Neural cell (in vitro differentiated cells): Measurements from ENCODE around the gene GRIA1. TPM values are rescaled to one million over a fixed set of nuclear protein-coding genes. Genes with fewer than 3 reads are reported as not detected.

ENCODE experiments used
- H2AFZ ChIP-seq: fragments of 200-600, 300-800 bp; sonication (generic), shearing (Covaris generic); 2 replicates; pipeline ENCODE4 v1.6.0; 2014; ENCODE audit warnings: low read depth, mild to moderate bottlenecking, antibody characterized with exemption, low read length, moderate library complexity
- H3F3A ChIP-seq: fragments of 200-600 bp; shearing (Covaris generic); 2 replicates; pipeline ENCODE4 v1.6.1; 2016; ENCODE audit warnings: mild to moderate bottlenecking, moderate library complexity, mixed read lengths, antibody characterized with exemption, low read length; ENCODE audit not compliant: insufficient read depth, poor library complexity, severe bottlenecking
- H3K27ac ChIP-seq: fragments of 200-600, 300-800 bp; sonication (generic), shearing (Covaris generic); 2 replicates; pipeline ENCODE4 v1.5.1; 2014; ENCODE audit warnings: mild to moderate bottlenecking, low read length, moderate library complexity
- H3K27me3 ChIP-seq: fragments of 300-800, 200-600 bp; sonication (generic), shearing (Covaris generic); 2 replicates; pipeline ENCODE4 v1.6.0; 2014; ENCODE audit warnings: mild to moderate bottlenecking, low read depth, low read length, moderate library complexity; ENCODE audit not compliant: insufficient read depth
- H3K36me3 ChIP-seq: fragments of 300-800, 200-600 bp; sonication (generic), shearing (Covaris generic); 2 replicates; pipeline ENCODE4 v1.5.1; 2014; ENCODE audit warnings: mild to moderate bottlenecking, antibody characterized with exemption, low read length, moderate library complexity; ENCODE audit not compliant: insufficient read depth
- H3K4me2 ChIP-seq: fragments of 300-800, 200-600 bp; sonication (generic), shearing (Covaris generic); 2 replicates; pipeline ENCODE4 v1.6.0; 2014; ENCODE audit warnings: mild to moderate bottlenecking, low read length
- H3K4me3 ChIP-seq: fragments of 300-800, 200-600 bp; sonication (generic), shearing (Covaris generic); 2 replicates; pipeline ENCODE4 v1.5.1; 2014; ENCODE audit warnings: mild to moderate bottlenecking, low read length, moderate library complexity
- H3K79me2 ChIP-seq: fragments of 200-600 bp; shearing (Covaris generic); replicated peaks from 2 replicates; pipeline ENCODE4 v1.6.0; 2014; ENCODE audit warnings: mild to moderate bottlenecking, low read length, moderate library complexity; ENCODE audit not compliant: insufficient read depth
- H3K9ac ChIP-seq: fragments of 300-800, 200-600 bp; sonication (generic), shearing (Covaris generic); 2 replicates; pipeline ENCODE4 v1.6.1; 2016; ENCODE audit warnings: mild to moderate bottlenecking, low read length, mixed read lengths
- H3K9me2 ChIP-seq: fragments of 200-600 bp; shearing (Covaris generic); 2 replicates; pipeline ENCODE4 v1.6.1; 2016; ENCODE audit warnings: mild to moderate bottlenecking, low read length, mixed read lengths; ENCODE audit not compliant: insufficient read depth
- H3K9me3 ChIP-seq: fragments of 200-600, 300-800 bp; sonication (generic), shearing (Covaris generic); 2 replicates; pipeline ENCODE4 v1.6.1; 2016; ENCODE audit warnings: mild to moderate bottlenecking, mixed run types, low read length, moderate library complexity, mixed read lengths
- H4K20me1 ChIP-seq: fragments of 200-600 bp; shearing (Covaris generic); 2 replicates; pipeline ENCODE4 v1.6.1; 2016; ENCODE audit warnings: mild to moderate bottlenecking, mixed run types; ENCODE audit not compliant: insufficient read depth
- EP300 ChIP-seq: fragments of 450-650 bp; conservative IDR thresholded peaks from 2 replicates; pipeline ENCODE4 v1.6.1; 2014; ENCODE audit warnings: antibody characterized with exemption, mild to moderate bottlenecking, moderate library complexity; ENCODE audit not compliant: poor library complexity, severe bottlenecking
- EZH2 ChIP-seq: fragments of 200-600, 300-800 bp; shearing (Covaris generic), sonication (generic); IDR thresholded peaks from 2 replicates; pipeline ENCODE4 v1.6.1; 2014; ENCODE audit warnings: antibody characterized with exemption, low read length, borderline replicate concordance, mild to moderate bottlenecking; ENCODE audit not compliant: insufficient read depth, poor library complexity, severe bottlenecking
- MXI1 ChIP-seq: fragments of 450-650 bp; conservative IDR thresholded peaks from 2 replicates; pipeline ENCODE4 v1.6.1; 2014; ENCODE audit warnings: antibody characterized with exemption, mild to moderate bottlenecking; ENCODE audit not compliant: poor library complexity, severe bottlenecking
- POLR2AphosphoS5 ChIP-seq: IDR thresholded peaks from 2 replicates; pipeline ENCODE4 v1.6.1; 2012
- RAD21 ChIP-seq: fragments of 450-650 bp; conservative IDR thresholded peaks from 2 replicates; pipeline ENCODE4 v1.6.1; 2014; ENCODE audit warnings: antibody characterized with exemption, mild to moderate bottlenecking, moderate library complexity
- SMC3 ChIP-seq: fragments of 450-650 bp; conservative IDR thresholded peaks from 2 replicates; pipeline ENCODE4 v1.6.1; 2014; ENCODE audit warnings: antibody characterized with exemption, mild to moderate bottlenecking, moderate library complexity; ENCODE audit not compliant: poor library complexity
- TAF1 ChIP-seq: IDR thresholded peaks from 2 replicates; pipeline ENCODE4 v1.6.1; 2012; ENCODE audit warnings: low read depth
- polyA plus RNA-seq: library from polyadenylated mRNA; depleted of rRNA; stranded (reverse); fragments of >200 nt; gene quantifications from 2 replicates; pipeline ENCODE4 v1.2.3, GENCODE V29; 2014
- TF ChIP-seq, protein P1 (sequence below): fragments of 450-650 bp; IDR thresholded peaks from 2 replicates; pipeline ENCODE4 v1.5.1; 2014; ENCODE audit warnings: antibody characterized with exemption, mild to moderate bottlenecking, moderate library complexity; ENCODE audit not compliant: poor library complexity, severe bottlenecking
- TF ChIP-seq, protein P2 (sequence below): IDR thresholded peaks from 2 replicates; pipeline ENCODE4 v1.6.1; 2012; ENCODE audit warnings: borderline replicate concordance

Gene GRIA1
- polyA plus RNA-seq, 1 donor from 2014 or later: 59.6 TPM

DNA sequence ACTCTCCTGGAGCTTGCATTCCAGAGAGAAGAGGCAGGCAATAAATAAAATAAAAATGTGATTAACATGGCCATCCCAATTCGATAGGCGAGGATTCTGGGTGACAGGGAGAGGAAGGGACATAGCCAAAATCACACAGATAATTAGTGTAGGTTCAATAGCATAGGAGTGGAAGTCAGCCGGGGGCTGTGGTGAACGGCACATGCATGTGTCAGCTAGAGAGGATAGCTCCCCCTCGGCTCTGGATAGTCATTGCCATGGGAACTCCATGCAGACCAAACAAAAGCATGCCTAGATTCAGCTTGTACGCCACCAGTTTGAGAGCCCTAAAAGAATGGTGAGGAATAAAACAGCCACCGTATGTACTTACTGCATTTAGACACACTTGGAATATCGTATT, 223.5 kb downstream of the GRIA1 start:
- H3K27ac ChIP-seq: peak overlapping the region; percentile 33
- H3K27me3 ChIP-seq: no peaks in the 10 kb centered on the region
- H3K4me3 ChIP-seq: no peak overlapping the region
- no peaks in the 10 kb centered on the region for H3K9me2 ChIP-seq
- H3F3A ChIP-seq: no peaks in the 10 kb centered on the region
- H3K9me3 ChIP-seq: no peaks in the 10 kb centered on the region
- no peaks in the 10 kb centered on the region for H3K36me3 ChIP-seq
- no peak overlapping the region for H2AFZ ChIP-seq
- H3K4me2 ChIP-seq: no peak overlapping the region
- no peaks in the 10 kb centered on the region for H4K20me1 ChIP-seq
- H3K79me2 ChIP-seq: no peaks in the 10 kb centered on the region
- TF ChIP-seq, protein P1, sequence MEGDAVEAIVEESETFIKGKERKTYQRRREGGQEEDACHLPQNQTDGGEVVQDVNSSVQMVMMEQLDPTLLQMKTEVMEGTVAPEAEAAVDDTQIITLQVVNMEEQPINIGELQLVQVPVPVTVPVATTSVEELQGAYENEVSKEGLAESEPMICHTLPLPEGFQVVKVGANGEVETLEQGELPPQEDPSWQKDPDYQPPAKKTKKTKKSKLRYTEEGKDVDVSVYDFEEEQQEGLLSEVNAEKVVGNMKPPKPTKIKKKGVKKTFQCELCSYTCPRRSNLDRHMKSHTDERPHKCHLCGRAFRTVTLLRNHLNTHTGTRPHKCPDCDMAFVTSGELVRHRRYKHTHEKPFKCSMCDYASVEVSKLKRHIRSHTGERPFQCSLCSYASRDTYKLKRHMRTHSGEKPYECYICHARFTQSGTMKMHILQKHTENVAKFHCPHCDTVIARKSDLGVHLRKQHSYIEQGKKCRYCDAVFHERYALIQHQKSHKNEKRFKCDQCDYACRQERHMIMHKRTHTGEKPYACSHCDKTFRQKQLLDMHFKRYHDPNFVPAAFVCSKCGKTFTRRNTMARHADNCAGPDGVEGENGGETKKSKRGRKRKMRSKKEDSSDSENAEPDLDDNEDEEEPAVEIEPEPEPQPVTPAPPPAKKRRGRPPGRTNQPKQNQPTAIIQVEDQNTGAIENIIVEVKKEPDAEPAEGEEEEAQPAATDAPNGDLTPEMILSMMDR: no peak
- TF ChIP-seq TAF1 (no peak), EP300 (no peak), MXI1 (no peak), EZH2 (no peak), RAD21 (no peak), SMC3 (no peak), POLR2AphosphoS5 (no peak)
- TF ChIP-seq, protein P2, sequence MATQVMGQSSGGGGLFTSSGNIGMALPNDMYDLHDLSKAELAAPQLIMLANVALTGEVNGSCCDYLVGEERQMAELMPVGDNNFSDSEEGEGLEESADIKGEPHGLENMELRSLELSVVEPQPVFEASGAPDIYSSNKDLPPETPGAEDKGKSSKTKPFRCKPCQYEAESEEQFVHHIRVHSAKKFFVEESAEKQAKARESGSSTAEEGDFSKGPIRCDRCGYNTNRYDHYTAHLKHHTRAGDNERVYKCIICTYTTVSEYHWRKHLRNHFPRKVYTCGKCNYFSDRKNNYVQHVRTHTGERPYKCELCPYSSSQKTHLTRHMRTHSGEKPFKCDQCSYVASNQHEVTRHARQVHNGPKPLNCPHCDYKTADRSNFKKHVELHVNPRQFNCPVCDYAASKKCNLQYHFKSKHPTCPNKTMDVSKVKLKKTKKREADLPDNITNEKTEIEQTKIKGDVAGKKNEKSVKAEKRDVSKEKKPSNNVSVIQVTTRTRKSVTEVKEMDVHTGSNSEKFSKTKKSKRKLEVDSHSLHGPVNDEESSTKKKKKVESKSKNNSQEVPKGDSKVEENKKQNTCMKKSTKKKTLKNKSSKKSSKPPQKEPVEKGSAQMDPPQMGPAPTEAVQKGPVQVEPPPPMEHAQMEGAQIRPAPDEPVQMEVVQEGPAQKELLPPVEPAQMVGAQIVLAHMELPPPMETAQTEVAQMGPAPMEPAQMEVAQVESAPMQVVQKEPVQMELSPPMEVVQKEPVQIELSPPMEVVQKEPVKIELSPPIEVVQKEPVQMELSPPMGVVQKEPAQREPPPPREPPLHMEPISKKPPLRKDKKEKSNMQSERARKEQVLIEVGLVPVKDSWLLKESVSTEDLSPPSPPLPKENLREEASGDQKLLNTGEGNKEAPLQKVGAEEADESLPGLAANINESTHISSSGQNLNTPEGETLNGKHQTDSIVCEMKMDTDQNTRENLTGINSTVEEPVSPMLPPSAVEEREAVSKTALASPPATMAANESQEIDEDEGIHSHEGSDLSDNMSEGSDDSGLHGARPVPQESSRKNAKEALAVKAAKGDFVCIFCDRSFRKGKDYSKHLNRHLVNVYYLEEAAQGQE: no peak
- no peak overlapping the region for H3K9ac ChIP-seq

DNA sequence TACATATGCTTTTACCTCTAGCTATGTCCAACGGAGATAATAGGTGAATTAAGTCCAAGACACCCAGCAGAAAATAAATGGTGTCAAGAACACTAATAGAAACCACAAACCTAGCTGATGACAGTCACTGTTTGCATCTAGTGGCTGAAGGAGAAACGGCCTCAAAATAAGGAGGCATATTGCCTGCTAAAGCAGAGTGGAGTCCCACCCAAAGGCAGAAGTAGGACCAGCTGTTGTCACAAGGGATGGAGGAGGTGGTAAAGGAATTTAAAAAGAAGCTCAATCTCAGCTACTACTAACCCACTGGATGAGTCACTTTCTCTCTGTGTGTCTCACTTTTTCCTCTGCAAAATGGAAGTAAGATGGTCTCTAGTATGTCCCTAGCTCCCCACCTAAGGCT, 224.3 kb downstream of the GRIA1 start:
- H3K27ac ChIP-seq: peak overlapping the region; percentile 33
- no peaks in the 10 kb centered on the region for H4K20me1 ChIP-seq
- no peak overlapping the region for H2AFZ ChIP-seq
- no peaks in the 10 kb centered on the region for H3K27me3 ChIP-seq
- H3K36me3 ChIP-seq: no peaks in the 10 kb centered on the region
- H3K9me3 ChIP-seq: no peaks in the 10 kb centered on the region
- H3K4me3 ChIP-seq: no peak overlapping the region
- TF ChIP-seq EP300 (peak; percentile 19), EZH2 (no peak), RAD21 (no peak), MXI1 (no peak), POLR2AphosphoS5 (peak; percentile 95)
- TF ChIP-seq, protein P2: no peak
- H3K9me2 ChIP-seq: no peaks in the 10 kb centered on the region
- H3K4me2 ChIP-seq: no peak overlapping the region
- no peaks in the 10 kb centered on the region for H3K79me2 ChIP-seq
- H3K9ac ChIP-seq: no peak overlapping the region
- H3F3A ChIP-seq: no peaks in the 10 kb centered on the region
